BLaER1 (cell line): ENCODE measurements around the gene SMOC2.

Source experiments
- H3K27ac ChIP-seq: shearing (Covaris generic); formaldehyde crosslinking; 2 replicates; pipeline ENCODE4 v1.8.1; 2022
- H3K27me3 ChIP-seq: shearing (Covaris generic); formaldehyde crosslinking; 2 replicates; pipeline ENCODE4 v1.8.1; 2022
- H3K36me3 ChIP-seq: shearing (Covaris generic); formaldehyde crosslinking; 2 replicates; pipeline ENCODE4 v1.8.1; 2022
- H3K4me1 ChIP-seq: shearing (Covaris generic); formaldehyde crosslinking; 2 replicates; pipeline ENCODE4 v1.8.1; 2022
- H3K4me2 ChIP-seq: shearing (Covaris generic); formaldehyde crosslinking; 2 replicates; pipeline ENCODE4 v1.8.1; 2022
- H3K4me3 ChIP-seq: shearing (Covaris generic); formaldehyde crosslinking; 2 replicates; pipeline ENCODE4 v1.8.1; 2022
- H3K9ac ChIP-seq: shearing (Covaris generic); formaldehyde crosslinking; 2 replicates; pipeline ENCODE4 v1.8.1; 2022
- H3K9me3 ChIP-seq: shearing (Covaris generic); formaldehyde crosslinking; 2 replicates; pipeline ENCODE4 v1.8.1; 2022
- H4K20me1 ChIP-seq: shearing (Covaris generic); formaldehyde crosslinking; 2 replicates; pipeline ENCODE4 v1.8.1; 2022
- Cebpa-rat ChIP-seq: shearing (Covaris generic); IDR thresholded peaks from 2 replicates; pipeline ENCODE4 v1.8.1; 2022

SMOC2 gene

GRCh38 chr6:168678077-168678476 lies 237.1 kb downstream of the SMOC2 start:
- no peak for TF ChIP-seq Cebpa-rat
- no peaks in the 10 kb centered on the region for H3K9me3 ChIP-seq
- H3K4me3 ChIP-seq = no peak overlapping the region
- H3K36me3 ChIP-seq = no peaks in the 10 kb centered on the region
- no peak overlapping the region for H3K4me2 ChIP-seq
- H3K9ac ChIP-seq = no peak overlapping the region
- H3K27me3 ChIP-seq = no peaks in the 10 kb centered on the region
- H4K20me1 ChIP-seq = no peaks in the 10 kb centered on the region
- no peaks in the 10 kb centered on the region for H3K4me1 ChIP-seq
- H3K27ac ChIP-seq = no peak overlapping the region

GRCh38 chr6:168678588-168678987 lies 237.6 kb downstream of the SMOC2 start:
- no peak for TF ChIP-seq Cebpa-rat
- Histone ChIP-seq H3K27ac (no peak overlapping the region), H3K36me3 (no peaks in the 10 kb centered on the region), H3K27me3 (no peaks in the 10 kb centered on the region), H3K9ac (no peak overlapping the region), H4K20me1 (no peaks in the 10 kb centered on the region), H3K4me1 (no peaks in the 10 kb centered on the region), H3K4me2 (no peak overlapping the region), H3K9me3 (no peaks in the 10 kb centered on the region), H3K4me3 (no peak overlapping the region)

GRCh38 chr6:168681748-168682147 lies 240.8 kb downstream of the SMOC2 start:
- Histone ChIP-seq H3K36me3 (no peaks in the 10 kb centered on the region), H3K9ac (no peak overlapping the region), H3K4me3 (no peak overlapping the region), H3K27me3 (no peaks in the 10 kb centered on the region), H3K9me3 (no peaks in the 10 kb centered on the region), H3K27ac (no peak overlapping the region), H3K4me1 (no peaks in the 10 kb centered on the region), H4K20me1 (no peaks in the 10 kb centered on the region), H3K4me2 (no peak overlapping the region)
- no peak for TF ChIP-seq Cebpa-rat

- Histone ChIP-seq H4K20me1 (no peaks in the 10 kb centered on the region), H3K36me3 (no peaks in the 10 kb centered on the region), H3K27me3 (no peaks in the 10 kb centered on the region), H3K9me3 (no peaks in the 10 kb centered on the region), H3K4me3 (no peak overlapping the region), H3K4me1 (no peaks in the 10 kb centered on the region), H3K4me2 (no peak overlapping the region), H3K27ac (no peak overlapping the region), H3K9ac (no peak overlapping the region)
- TF ChIP-seq Cebpa-rat = no peak
These were observed 242.6 kb downstream of the SMOC2 start for GRCh38 chr6:168683621-168684020.

- no peak overlapping the region for H3K4me3 ChIP-seq
- no peaks in the 10 kb centered on the region for H4K20me1 ChIP-seq
- no peaks in the 10 kb centered on the region for H3K27me3 ChIP-seq
- no peaks in the 10 kb centered on the region for H3K4me1 ChIP-seq
- H3K4me2 ChIP-seq = no peak overlapping the region
- no peak overlapping the region for H3K27ac ChIP-seq
- no peaks in the 10 kb centered on the region for H3K9me3 ChIP-seq
- no peak overlapping the region for H3K9ac ChIP-seq
- no peaks in the 10 kb centered on the region for H3K36me3 ChIP-seq
- TF ChIP-seq Cebpa-rat = no peak
These were observed 243.5 kb downstream of the SMOC2 start for GRCh38 chr6:168684471-168684870.

GRCh38 chr6:168684906-168685305 lies 243.9 kb downstream of the SMOC2 start:
- H3K4me2 ChIP-seq = no peak overlapping the region
- no peaks in the 10 kb centered on the region for H3K27me3 ChIP-seq
- H4K20me1 ChIP-seq = no peaks in the 10 kb centered on the region
- no peak overlapping the region for H3K4me3 ChIP-seq
- no peaks in the 10 kb centered on the region for H3K4me1 ChIP-seq
- no peaks in the 10 kb centered on the region for H3K36me3 ChIP-seq
- no peak overlapping the region for H3K27ac ChIP-seq
- H3K9me3 ChIP-seq = no peaks in the 10 kb centered on the region
- no peak overlapping the region for H3K9ac ChIP-seq
- TF ChIP-seq Cebpa-rat = no peak

- H3K9me3 ChIP-seq = no peaks in the 10 kb centered on the region
- no peaks in the 10 kb centered on the region for H4K20me1 ChIP-seq
- H3K36me3 ChIP-seq = no peaks in the 10 kb centered on the region
- no peak overlapping the region for H3K4me3 ChIP-seq
- no peak overlapping the region for H3K9ac ChIP-seq
- H3K4me2 ChIP-seq = no peak overlapping the region
- H3K27me3 ChIP-seq = no peaks in the 10 kb centered on the region
- no peaks in the 10 kb centered on the region for H3K4me1 ChIP-seq
- no peak overlapping the region for H3K27ac ChIP-seq
- TF ChIP-seq Cebpa-rat = no peak
These were observed 245.2 kb downstream of the SMOC2 start for GRCh38 chr6:168686029-168686738.

- no peaks in the 10 kb centered on the region for H3K9me3 ChIP-seq
- H3K4me1 ChIP-seq = no peaks in the 10 kb centered on the region
- no peaks in the 10 kb centered on the region for H4K20me1 ChIP-seq
- no peak overlapping the region for H3K27ac ChIP-seq
- no peak overlapping the region for H3K4me3 ChIP-seq
- no peaks in the 10 kb centered on the region for H3K27me3 ChIP-seq
- no peak for TF ChIP-seq Cebpa-rat
- H3K4me2 ChIP-seq = no peak overlapping the region
- H3K36me3 ChIP-seq = no peaks in the 10 kb centered on the region
- no peak overlapping the region for H3K9ac ChIP-seq
These were observed 246.1 kb downstream of the SMOC2 start for GRCh38 chr6:168686831-168687730.

GRCh38 chr6:168690271-168690670 lies 249.3 kb downstream of the SMOC2 start:
- TF ChIP-seq Cebpa-rat = no peak
- Histone ChIP-seq H3K4me1 (no peaks in the 10 kb centered on the region), H3K4me3 (no peak overlapping the region), H4K20me1 (no peaks in the 10 kb centered on the region), H3K27me3 (no peaks in the 10 kb centered on the region), H3K27ac (no peak overlapping the region), H3K9ac (no peak overlapping the region), H3K36me3 (no peaks in the 10 kb centered on the region), H3K9me3 (no peaks in the 10 kb centered on the region), H3K4me2 (no peak overlapping the region)

GRCh38 chr6:168691774-168692173 lies 250.8 kb downstream of the SMOC2 start:
- Histone ChIP-seq H3K27me3 (no peaks in the 10 kb centered on the region), H3K4me1 (no peaks in the 10 kb centered on the region), H3K9me3 (no peaks in the 10 kb centered on the region), H3K4me2 (no peak overlapping the region), H4K20me1 (no peaks in the 10 kb centered on the region), H3K36me3 (no peaks in the 10 kb centered on the region), H3K27ac (no peak overlapping the region), H3K4me3 (no peak overlapping the region), H3K9ac (no peak overlapping the region)
- no peak for TF ChIP-seq Cebpa-rat
